Dendritic cell treated with granulocyte-macrophage colony-stimulating factor and Interleukin-4, amounts not matched to agents 40 ng/mL and 50 ng/mL, for 4 days (primary cell): ENCODE measurements around the gene TTBK2.
A peak's percentile ranks its signal among the peaks of the same experiment; 100 is the strongest.
"Not testable (repeated sequence)": the region's sequence is repeated elsewhere in the genome, so short reads cannot be mapped to it uniquely, and the experiment has no call there.

Experiments used
- H3K27ac Mint-ChIP-seq: one replicate; pipeline ENCODE4 v1.8.0; 2022; ENCODE audit warnings: mild to moderate bottlenecking, mixed read lengths
- H3K27me3 Mint-ChIP-seq: one replicate; pipeline ENCODE4 v1.8.0; 2022; ENCODE audit warnings: mild to moderate bottlenecking, mixed read lengths
- H3K36me3 Mint-ChIP-seq: one replicate; pipeline ENCODE4 v1.8.0; 2022; ENCODE audit warnings: low read depth, mixed read lengths
- H3K4me1 Mint-ChIP-seq: one replicate; pipeline ENCODE4 v1.8.0; 2022; ENCODE audit warnings: low read depth, mixed read lengths
- H3K4me3 Mint-ChIP-seq: one replicate; pipeline ENCODE4 v1.8.0; 2022; ENCODE audit warnings: mild to moderate bottlenecking, moderate library complexity, mixed read lengths
- H3K9me3 Mint-ChIP-seq: one replicate; pipeline ENCODE4 v1.8.0; 2022; ENCODE audit warnings: mixed read lengths
- intact Hi-C: fragments of 100-400 bp; cut with micrococcal nuclease; formaldehyde crosslinking; loops from one replicate; pipeline ENCODE4 v1.15.0; 2022

The TTBK2 gene

GRCh38 chr15:42920519-42921341 is at the start of gene TTBK2:
Gene TTBK2, minus strand, starts transcription at chr15:42920778. Its CDS starts 42,161 bp downstream, at chr15:42878617.
- Mint-ChIP-seq H3K36me3 (peaks cover 14% of the 10 kb centered on the region), H3K27me3 (peaks cover 4% of the 10 kb centered on the region), H3K4me3 (peak within 1 kb of the TSS; percentile 95)

DNA sequence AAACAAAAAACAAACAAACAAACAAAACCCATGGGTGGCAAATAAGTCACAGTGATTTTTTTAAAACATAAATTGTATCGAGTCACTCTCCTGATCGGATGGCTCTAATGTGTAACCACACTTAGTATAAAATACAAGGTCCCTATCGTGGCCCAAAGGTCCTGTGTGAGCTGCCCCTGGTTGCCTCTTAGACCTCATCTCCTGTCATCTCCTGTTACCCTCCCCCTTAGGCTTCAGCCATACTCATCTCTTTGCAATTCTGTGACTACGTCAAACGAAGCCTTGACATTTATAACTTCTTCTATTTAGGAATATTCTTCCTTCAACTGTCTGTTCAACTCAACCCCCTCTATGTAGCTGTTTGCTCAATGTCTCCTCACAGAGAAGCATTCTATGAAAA is 43.9 kb upstream of the TTBK2 start:
- Mint-ChIP-seq H3K4me1 (peaks cover 9% of the 10 kb centered on the region), H3K4me3 (no peak overlapping the region), H3K27me3 (no peaks in the 10 kb centered on the region), H3K36me3 (peaks cover 73% of the 10 kb centered on the region), H3K27ac (no peak overlapping the region), H3K9me3 (no peaks in the 10 kb centered on the region)
- intact Hi-C loops = no loop called here

More at GRCh38 chr15:42920519-42921341, at the start of gene TTBK2:
- intact Hi-C loops = loop anchor here (10.0 kb wide), 1 partner anchor 186 kb away; the partner anchor contains the start of gene CDAN1
- H3K27ac Mint-ChIP-seq = peak within 1 kb of the TSS; percentile 88
- no peaks in the 10 kb centered on the region for H3K9me3 Mint-ChIP-seq
- peaks cover 30% of the 10 kb centered on the region for H3K4me1 Mint-ChIP-seq

DNA sequence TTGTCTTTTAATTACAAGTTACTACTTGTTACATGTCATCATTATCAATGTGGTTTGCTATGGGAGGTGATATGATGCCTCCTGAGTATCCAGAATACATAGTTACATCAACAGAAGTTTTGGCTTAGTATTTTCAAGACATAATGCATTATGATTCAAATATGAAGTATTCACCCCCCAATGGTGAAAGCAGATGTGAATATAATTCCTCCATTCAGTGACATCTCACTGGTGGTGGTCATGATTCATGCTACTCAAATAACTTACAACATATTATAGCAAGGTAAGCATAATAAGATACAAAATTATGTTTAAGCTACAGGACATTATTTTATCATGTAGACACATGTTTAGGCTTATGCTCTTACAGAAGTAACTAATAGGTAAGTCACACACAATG is 34.9 kb upstream of the TTBK2 start:
- peaks cover 14% of the 10 kb centered on the region for H3K9me3 Mint-ChIP-seq
- no peak overlapping the region for H3K4me3 Mint-ChIP-seq
- intact Hi-C loops = no loop called here
- no peaks in the 10 kb centered on the region for H3K4me1 Mint-ChIP-seq
- peaks cover 80% of the 10 kb centered on the region for H3K36me3 Mint-ChIP-seq
- no peak overlapping the region for H3K27ac Mint-ChIP-seq
- no peaks in the 10 kb centered on the region for H3K27me3 Mint-ChIP-seq

GRCh38 chr15:42954291-42954690 is 33.7 kb upstream of the TTBK2 start:
- H3K36me3 Mint-ChIP-seq = peaks cover 78% of the 10 kb centered on the region
- intact Hi-C loops = no loop called here
- no peaks in the 10 kb centered on the region for H3K27me3 Mint-ChIP-seq
- no peak overlapping the region for H3K4me3 Mint-ChIP-seq
- no peak overlapping the region for H3K27ac Mint-ChIP-seq
- peaks cover 14% of the 10 kb centered on the region for H3K9me3 Mint-ChIP-seq
- H3K4me1 Mint-ChIP-seq = no peaks in the 10 kb centered on the region

DNA sequence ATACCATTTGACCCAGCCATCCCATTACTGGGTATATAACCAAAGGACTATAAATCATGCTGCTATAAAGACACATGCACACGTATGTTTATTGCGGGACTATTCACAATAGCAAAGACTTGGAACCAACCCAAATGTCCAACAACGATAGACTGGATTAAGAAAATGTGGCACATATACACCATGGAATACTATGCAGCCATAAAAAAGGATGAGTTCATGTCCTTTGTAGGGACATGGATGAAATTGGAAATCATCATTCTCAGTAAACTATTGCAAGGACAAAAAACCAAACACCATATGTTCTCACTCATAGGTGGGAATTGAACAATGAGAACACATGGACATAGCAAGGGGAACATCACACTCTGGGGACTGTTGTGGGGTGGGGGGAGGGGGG is 28.3 kb upstream of the TTBK2 start:
- H3K9me3 Mint-ChIP-seq, H3K27me3 Mint-ChIP-seq, H3K4me1 Mint-ChIP-seq, H3K27ac Mint-ChIP-seq, H3K4me3 Mint-ChIP-seq, intact Hi-C loops: not testable (repeated sequence)
- H3K36me3 Mint-ChIP-seq = peaks cover 75% of the 10 kb centered on the region

DNA sequence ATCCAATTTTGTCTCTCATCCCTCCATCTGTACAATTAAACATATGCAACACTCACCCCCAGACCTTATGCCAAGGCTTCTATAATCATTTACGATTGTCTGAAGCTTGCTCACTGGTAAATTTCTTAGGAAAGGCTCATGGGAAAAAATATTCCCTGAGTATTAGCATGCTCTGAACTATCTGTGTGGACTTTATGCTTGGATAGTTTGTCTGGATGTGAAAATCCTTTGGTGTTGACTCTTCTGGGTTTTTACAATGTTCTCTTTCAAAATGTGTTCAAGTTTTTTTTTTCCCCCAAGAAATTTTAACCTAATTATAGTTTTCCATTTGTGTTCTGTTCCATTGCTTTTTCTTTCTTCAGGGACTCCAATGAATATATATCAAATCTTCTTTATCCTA is 19.9 kb upstream of the TTBK2 start:
- no peaks in the 10 kb centered on the region for H3K27me3 Mint-ChIP-seq
- intact Hi-C loops = no loop called here
- no peaks in the 10 kb centered on the region for H3K4me1 Mint-ChIP-seq
- no peak overlapping the region for H3K27ac Mint-ChIP-seq
- H3K4me3 Mint-ChIP-seq = no peak overlapping the region
- peaks cover 14% of the 10 kb centered on the region for H3K36me3 Mint-ChIP-seq
- H3K9me3 Mint-ChIP-seq = no peaks in the 10 kb centered on the region

GRCh38 chr15:42939841-42940240 is 19.3 kb upstream of the TTBK2 start:
- H3K27ac Mint-ChIP-seq = no peak overlapping the region
- peaks cover 7% of the 10 kb centered on the region for H3K36me3 Mint-ChIP-seq
- no peaks in the 10 kb centered on the region for H3K27me3 Mint-ChIP-seq
- no peaks in the 10 kb centered on the region for H3K4me1 Mint-ChIP-seq
- H3K4me3 Mint-ChIP-seq = no peak overlapping the region
- no peaks in the 10 kb centered on the region for H3K9me3 Mint-ChIP-seq
- intact Hi-C loops = no loop called here

DNA sequence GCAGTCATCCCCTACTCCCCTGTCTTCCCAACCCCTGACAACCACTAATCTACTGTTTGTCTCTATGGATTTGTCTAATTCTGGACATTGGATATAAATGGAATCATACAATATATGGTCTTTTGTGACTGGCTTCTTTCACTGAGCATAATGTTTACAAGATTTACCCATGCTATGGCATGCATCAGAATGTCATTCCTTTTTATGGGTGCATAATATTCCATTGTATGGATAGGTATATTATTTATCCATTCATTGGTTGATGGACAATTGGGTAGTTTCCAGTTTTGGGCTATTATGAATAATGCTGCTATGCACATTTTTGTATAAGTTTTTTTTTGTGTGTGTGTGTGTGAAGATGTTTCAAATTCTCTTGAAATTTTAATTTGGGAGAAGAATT is 16.6 kb upstream of the TTBK2 start:
- no peaks in the 10 kb centered on the region for H3K9me3 Mint-ChIP-seq
- intact Hi-C loops = no loop called here
- H3K36me3 Mint-ChIP-seq = no peaks in the 10 kb centered on the region
- no peaks in the 10 kb centered on the region for H3K27me3 Mint-ChIP-seq
- H3K4me3 Mint-ChIP-seq = no peak overlapping the region
- no peaks in the 10 kb centered on the region for H3K4me1 Mint-ChIP-seq
- H3K27ac Mint-ChIP-seq = no peak overlapping the region

DNA sequence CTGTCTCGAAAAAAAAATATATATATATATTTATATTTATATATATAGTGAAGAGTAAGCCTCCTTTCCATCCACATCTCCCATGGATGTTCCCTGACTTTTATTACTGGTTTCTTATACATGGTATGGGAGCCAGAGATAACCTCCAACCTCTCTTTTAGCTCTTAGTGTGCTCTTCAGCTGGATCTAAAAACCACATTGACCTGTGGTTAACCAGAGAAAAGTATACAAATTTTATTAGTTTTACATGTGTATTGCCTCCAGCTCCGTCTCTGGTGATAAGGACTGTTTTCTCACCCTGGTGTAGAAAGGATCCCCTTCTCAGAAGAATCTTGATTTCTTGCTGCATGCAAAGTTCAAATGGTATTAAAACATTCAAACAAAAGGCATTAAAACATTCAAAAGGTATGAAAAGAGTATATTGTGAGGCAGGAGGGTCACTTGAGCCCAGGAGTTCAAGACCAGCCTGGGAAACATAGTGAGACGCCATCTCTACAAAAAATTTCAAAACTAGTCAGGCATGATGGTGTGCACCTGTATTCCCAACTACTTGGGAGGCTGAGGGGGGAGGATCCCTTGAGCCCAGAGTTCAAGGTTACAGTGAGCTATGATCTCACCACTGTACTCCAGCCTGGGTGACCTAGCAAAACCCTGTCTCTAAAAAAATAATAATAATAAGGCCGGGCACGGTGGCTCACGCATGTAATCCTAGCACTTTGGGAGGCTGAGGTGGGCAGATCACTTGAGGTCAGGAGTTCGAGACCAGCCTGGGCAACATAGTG is 13.5 kb upstream of the TTBK2 start:
- no peaks in the 10 kb centered on the region for H3K4me1 Mint-ChIP-seq
- no peaks in the 10 kb centered on the region for H3K9me3 Mint-ChIP-seq
- no peak overlapping the region for H3K27ac Mint-ChIP-seq
- no peaks in the 10 kb centered on the region for H3K27me3 Mint-ChIP-seq
- no peak overlapping the region for H3K4me3 Mint-ChIP-seq
- intact Hi-C loops = no loop called here
- H3K36me3 Mint-ChIP-seq = no peaks in the 10 kb centered on the region

GRCh38 chr15:42932833-42933515 is 12.4 kb upstream of the TTBK2 start:
- intact Hi-C loops = no loop called here
- Mint-ChIP-seq H3K9me3 (no peaks in the 10 kb centered on the region), H3K4me3 (no peak overlapping the region), H3K4me1 (no peaks in the 10 kb centered on the region), H3K27me3 (no peaks in the 10 kb centered on the region), H3K27ac (no peak overlapping the region), H3K36me3 (no peaks in the 10 kb centered on the region)

DNA sequence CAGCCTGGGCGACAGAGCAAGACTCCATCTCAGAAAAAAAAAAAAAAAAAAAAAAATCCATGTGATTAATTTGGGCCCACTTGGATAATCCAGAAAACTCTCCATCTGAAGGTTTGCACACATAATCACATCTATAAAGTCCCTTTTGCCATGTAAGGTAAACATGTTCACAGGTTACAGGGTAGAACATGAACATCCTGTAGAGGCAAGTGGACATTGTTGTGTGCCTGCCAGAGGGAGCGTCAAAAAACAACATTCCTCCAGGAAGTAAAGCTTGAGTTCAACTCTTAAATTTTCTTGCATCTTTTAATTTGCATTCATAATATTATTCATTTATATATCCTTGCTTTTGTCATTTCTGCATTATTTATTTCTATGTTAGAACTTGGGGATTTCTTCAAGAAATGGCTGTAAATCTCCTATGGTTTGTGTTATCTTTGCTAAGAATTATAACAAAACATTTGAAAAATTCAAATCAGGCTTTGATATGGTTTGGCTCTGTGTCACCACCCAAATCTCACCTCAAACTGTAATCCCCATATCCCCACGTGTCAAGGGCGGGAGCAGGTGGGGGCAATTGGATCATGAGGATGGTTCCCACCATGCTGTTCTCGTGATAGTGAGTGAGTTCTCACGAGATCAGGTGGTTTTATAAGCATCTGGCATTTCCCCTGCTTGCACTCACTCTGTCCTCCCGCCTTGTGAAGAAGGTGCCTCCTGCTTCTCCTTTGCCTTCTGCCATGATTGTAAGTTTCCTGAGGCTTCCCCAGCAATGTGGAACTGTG is 11.3 kb upstream of the TTBK2 start:
- Mint-ChIP-seq H3K27ac (no peak overlapping the region), H3K27me3 (no peaks in the 10 kb centered on the region), H3K36me3 (no peaks in the 10 kb centered on the region), H3K4me1 (no peaks in the 10 kb centered on the region), H3K9me3 (no peaks in the 10 kb centered on the region), H3K4me3 (no peak overlapping the region)
- intact Hi-C loops = loop anchor here (1.0 kb wide), 1 partner anchor 228 kb away; no protein-coding TSS in a partner anchor

DNA sequence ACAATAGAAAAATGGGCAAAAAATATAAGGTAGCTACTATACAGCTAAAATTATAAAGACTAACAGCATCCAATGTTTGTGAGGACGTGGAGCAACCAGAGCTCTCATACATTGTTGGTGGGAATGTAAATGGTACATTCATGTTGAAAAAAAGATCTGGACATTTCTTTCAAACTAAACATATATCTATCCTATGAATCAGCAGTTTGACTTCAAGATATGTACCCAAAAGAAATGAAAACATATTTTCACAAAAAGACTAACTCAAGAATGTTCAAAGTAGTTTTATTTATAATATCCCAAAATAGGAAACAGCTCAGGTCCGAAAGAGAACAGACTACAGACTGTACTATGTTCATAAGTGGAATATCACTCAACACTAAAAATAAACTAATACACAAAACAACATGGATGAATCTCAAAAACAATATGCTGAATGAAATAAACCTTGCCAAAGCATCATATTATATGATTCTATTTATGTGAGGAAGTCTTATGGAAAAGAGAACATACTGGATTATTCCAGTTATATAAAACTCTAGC is 8.8 kb upstream of the TTBK2 start:
- H3K27ac Mint-ChIP-seq = no peak overlapping the region
- H3K4me3 Mint-ChIP-seq = no peak overlapping the region
- intact Hi-C loops = loop anchor here (10.0 kb wide), 1 partner anchor 195 kb away; the partner anchor contains the start of gene CDAN1
- H3K9me3 Mint-ChIP-seq = no peaks in the 10 kb centered on the region
- no peaks in the 10 kb centered on the region for H3K36me3 Mint-ChIP-seq
- H3K27me3 Mint-ChIP-seq = no peaks in the 10 kb centered on the region
- no peaks in the 10 kb centered on the region for H3K4me1 Mint-ChIP-seq

GRCh38 chr15:42921342-42921731 is 759 bp upstream of the TTBK2 start:
- intact Hi-C loops = loop anchor here (10.0 kb wide), 1 partner anchor 187 kb away; the partner anchor contains the start of gene CDAN1
- Mint-ChIP-seq H3K27me3 (peaks cover 4% of the 10 kb centered on the region), H3K9me3 (no peaks in the 10 kb centered on the region), H3K4me1 (peaks cover 24% of the 10 kb centered on the region), H3K36me3 (peaks cover 14% of the 10 kb centered on the region), H3K4me3 (peak overlapping the region; percentile 95), H3K27ac (peak overlapping the region; percentile 88)
